IPS-20b (cell line): ENCODE data around the gene GRIK3.

Experiments used
- H3K27ac ChIP-seq: one replicate; pipeline ENCODE4 v1.5.1; 2013; ENCODE audit warnings: low read length
- H3K27me3 ChIP-seq: 2 replicates; pipeline ENCODE4 v1.6.1; 2013; ENCODE audit warnings: mild to moderate bottlenecking, low read length, inconsistent platforms; ENCODE audit not compliant: insufficient read depth
- H3K36me3 ChIP-seq: 2 replicates; pipeline ENCODE4 v1.6.1; 2013; ENCODE audit warnings: low read depth, mild to moderate bottlenecking, inconsistent platforms, low read length, moderate library complexity; ENCODE audit not compliant: insufficient read depth
- H3K4me1 ChIP-seq: 2 replicates; pipeline ENCODE4 v1.6.1; 2013; ENCODE audit warnings: mild to moderate bottlenecking, control low read depth, inconsistent platforms, low read length, moderate library complexity; ENCODE audit not compliant: insufficient read depth
- H3K4me3 ChIP-seq: 2 replicates; pipeline ENCODE4 v1.5.1; 2013; ENCODE audit warnings: mild to moderate bottlenecking, low read length, inconsistent platforms
- H3K9ac ChIP-seq: 2 replicates; pipeline ENCODE4 v1.6.1; 2013; ENCODE audit warnings: low read depth, mild to moderate bottlenecking, inconsistent platforms, low read length, moderate library complexity
- H3K9me3 ChIP-seq: 2 replicates; pipeline ENCODE4 v1.6.1; 2013; ENCODE audit warnings: mild to moderate bottlenecking, low read depth, low read length, inconsistent platforms; ENCODE audit not compliant: insufficient read depth

GRIK3 gene

GRCh38 chr1:36802018-36802417, 232.3 kb downstream of the GRIK3 start:
- peaks cover 12% of the 10 kb centered on the region; the same call in 1 of the 2 replicates for H3K4me1 ChIP-seq
- no peaks in the 10 kb centered on the region; the same call in 1 of the 2 replicates for H3K27me3 ChIP-seq

GRCh38 chr1:36797761-36798160, 236.6 kb downstream of the GRIK3 start:
- no peaks in the 10 kb centered on the region for H3K4me1 ChIP-seq
- H3K36me3 ChIP-seq, result no peaks in the 10 kb centered on the region
- H3K9me3 ChIP-seq, result no peaks in the 10 kb centered on the region
- no peak overlapping the region for H3K9ac ChIP-seq
- H3K27ac ChIP-seq, result no peak overlapping the region
- H3K27me3 ChIP-seq, result no peaks in the 10 kb centered on the region; the same call in 1 of the 2 replicates
- H3K4me3 ChIP-seq, result no peak overlapping the region

More at GRCh38 chr1:36802018-36802417, 232.3 kb downstream of the GRIK3 start:
- Histone ChIP-seq H3K27ac (no peak overlapping the region), H3K9me3 (no peaks in the 10 kb centered on the region), H3K4me3 (no peak overlapping the region), H3K36me3 (no peaks in the 10 kb centered on the region), H3K9ac (no peak overlapping the region)

GRCh38 chr1:36796733-36797132, 237.6 kb downstream of the GRIK3 start:
- Histone ChIP-seq H3K4me3 (no peak overlapping the region), H3K27ac (no peak overlapping the region), H3K9ac (no peak overlapping the region), H3K36me3 (no peaks in the 10 kb centered on the region), H3K9me3 (no peaks in the 10 kb centered on the region), H3K27me3 (no peaks in the 10 kb centered on the region; the same call in 1 of the 2 replicates), H3K4me1 (no peaks in the 10 kb centered on the region)

GRCh38 chr1:36796106-36796590, 238.2 kb downstream of the GRIK3 start:
- no peaks in the 10 kb centered on the region; the same call in 1 of the 2 replicates for H3K27me3 ChIP-seq
- no peak overlapping the region for H3K27ac ChIP-seq
- H3K36me3 ChIP-seq, result no peaks in the 10 kb centered on the region
- no peak overlapping the region for H3K4me3 ChIP-seq
- no peaks in the 10 kb centered on the region for H3K9me3 ChIP-seq
- no peak overlapping the region for H3K9ac ChIP-seq
- H3K4me1 ChIP-seq, result no peaks in the 10 kb centered on the region

GRCh38 chr1:36794460-36794859, 239.9 kb downstream of the GRIK3 start:
- Histone ChIP-seq H3K27ac (no peak overlapping the region), H3K36me3 (no peaks in the 10 kb centered on the region), H3K9ac (no peak overlapping the region), H3K4me3 (no peak overlapping the region), H3K27me3 (no peaks in the 10 kb centered on the region; the same call in 1 of the 2 replicates), H3K4me1 (no peaks in the 10 kb centered on the region), H3K9me3 (no peaks in the 10 kb centered on the region)

GRCh38 chr1:36793452-36793851, 240.9 kb downstream of the GRIK3 start:
- H3K27ac ChIP-seq, result no peak overlapping the region
- no peaks in the 10 kb centered on the region; the same call in 1 of the 2 replicates for H3K27me3 ChIP-seq
- no peaks in the 10 kb centered on the region for H3K36me3 ChIP-seq
- no peaks in the 10 kb centered on the region for H3K4me1 ChIP-seq
- no peak overlapping the region for H3K9ac ChIP-seq
- no peak overlapping the region for H3K4me3 ChIP-seq
- H3K9me3 ChIP-seq, result no peaks in the 10 kb centered on the region

GRCh38 chr1:36792292-36792691, 242.0 kb downstream of the GRIK3 start:
- Histone ChIP-seq H3K9me3 (no peaks in the 10 kb centered on the region), H3K4me3 (no peak overlapping the region), H3K9ac (no peak overlapping the region), H3K27ac (no peak overlapping the region), H3K27me3 (no peaks in the 10 kb centered on the region; the same call in 1 of the 2 replicates), H3K36me3 (no peaks in the 10 kb centered on the region), H3K4me1 (no peaks in the 10 kb centered on the region)

GRCh38 chr1:36790191-36790590, 244.1 kb downstream of the GRIK3 start:
- Histone ChIP-seq H3K9me3 (no peaks in the 10 kb centered on the region), H3K27me3 (no peaks in the 10 kb centered on the region; the same call in 1 of the 2 replicates), H3K4me3 (no peak overlapping the region), H3K9ac (no peak overlapping the region), H3K27ac (no peak overlapping the region), H3K36me3 (no peaks in the 10 kb centered on the region), H3K4me1 (no peaks in the 10 kb centered on the region)

- Histone ChIP-seq H3K27ac (no peak overlapping the region), H3K9ac (no peak overlapping the region), H3K27me3 (no peaks in the 10 kb centered on the region; the same call in 1 of the 2 replicates), H3K9me3 (no peaks in the 10 kb centered on the region), H3K4me3 (no peak overlapping the region), H3K36me3 (no peaks in the 10 kb centered on the region), H3K4me1 (no peaks in the 10 kb centered on the region)
Measured at GRCh38 chr1:36789535-36789934, 244.8 kb downstream of the GRIK3 start.

GRCh38 chr1:36787312-36787913, 246.9 kb downstream of the GRIK3 start:
- Histone ChIP-seq H3K9ac (no peak overlapping the region), H3K4me1 (no peaks in the 10 kb centered on the region), H3K27ac (no peak overlapping the region), H3K9me3 (no peaks in the 10 kb centered on the region), H3K36me3 (no peaks in the 10 kb centered on the region), H3K27me3 (no peaks in the 10 kb centered on the region; the same call in 1 of the 2 replicates), H3K4me3 (no peak overlapping the region)

- Histone ChIP-seq H3K36me3 (no peaks in the 10 kb centered on the region), H3K4me3 (no peak overlapping the region), H3K9ac (no peak overlapping the region), H3K27me3 (no peaks in the 10 kb centered on the region; the same call in 1 of the 2 replicates), H3K4me1 (no peaks in the 10 kb centered on the region), H3K9me3 (no peaks in the 10 kb centered on the region), H3K27ac (no peak overlapping the region)
Measured at GRCh38 chr1:36786425-36786824, 247.9 kb downstream of the GRIK3 start.

GRCh38 chr1:36784147-36784859, 250.0 kb downstream of the GRIK3 start:
- Histone ChIP-seq H3K27me3 (no peaks in the 10 kb centered on the region; the same call in 1 of the 2 replicates), H3K4me1 (no peaks in the 10 kb centered on the region), H3K9me3 (no peaks in the 10 kb centered on the region), H3K36me3 (no peaks in the 10 kb centered on the region), H3K27ac (no peak overlapping the region), H3K9ac (no peak overlapping the region), H3K4me3 (no peak overlapping the region)
